NCI-H2196 (cell line): Measurements from ENCODE around the gene KBTBD7.
"Not testable (repeated sequence)": the region's sequence is repeated elsewhere in the genome, so short reads cannot be mapped to it uniquely, and the experiment has no call there.

Source experiments
- DNase-seq: peaks from one replicate; lab custom pipeline; 2025; ENCODE audit not compliant: unreplicated experiment; lab: John Stamatoyannopoulos, UW

KBTBD7 gene

GRCh38 chr13:41199526-41199925 lies 5.2 kb upstream of the KBTBD7 start:
- DNase-seq: no peak

GRCh38 chr13:41199079-41199478 lies 4.7 kb upstream of the KBTBD7 start:
- DNase-seq: no peak

DNA sequence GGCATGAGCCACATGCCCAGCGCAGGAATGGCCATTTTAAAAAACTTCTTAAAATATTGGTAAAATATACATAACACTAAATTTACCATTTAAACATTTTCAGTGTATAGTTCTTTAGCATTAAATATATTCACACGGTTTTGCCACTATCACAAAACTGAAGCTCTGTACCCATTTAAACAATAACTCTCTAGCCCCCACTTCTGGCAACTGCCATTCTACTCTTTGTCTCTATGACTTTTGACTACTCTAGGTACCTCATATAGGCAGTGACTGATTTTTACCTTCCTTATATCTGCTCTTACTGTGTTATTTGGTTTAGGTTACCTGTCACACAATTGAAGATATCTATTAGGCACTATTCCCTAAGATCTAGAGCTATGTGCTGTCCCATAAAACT lies 2.3 kb upstream of the KBTBD7 start:
- no peak for DNase-seq

DNA sequence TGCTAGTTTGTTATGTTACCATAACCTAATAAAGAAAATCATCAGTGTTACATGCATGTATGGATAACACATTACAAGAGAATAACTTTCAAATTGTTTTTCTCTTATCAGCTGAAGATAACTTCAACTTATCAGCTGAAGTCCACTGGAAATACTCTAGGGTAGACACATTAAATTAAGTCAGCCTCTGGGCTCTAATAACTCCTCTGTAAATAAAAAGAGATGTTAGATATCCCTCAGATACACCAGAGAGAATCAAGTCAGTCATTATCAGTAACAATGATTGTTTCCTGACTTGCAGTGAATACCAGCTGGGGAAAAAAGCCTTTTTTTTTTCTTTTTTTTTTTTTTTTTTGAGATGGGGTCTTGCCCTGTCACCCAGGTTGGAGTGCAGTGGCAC lies 1.6 kb upstream of the KBTBD7 start:
- DNase-seq: no peak

GRCh38 chr13:41193469-41193868 lies 900 bp downstream of the KBTBD7 start:
- no peak for DNase-seq

DNA sequence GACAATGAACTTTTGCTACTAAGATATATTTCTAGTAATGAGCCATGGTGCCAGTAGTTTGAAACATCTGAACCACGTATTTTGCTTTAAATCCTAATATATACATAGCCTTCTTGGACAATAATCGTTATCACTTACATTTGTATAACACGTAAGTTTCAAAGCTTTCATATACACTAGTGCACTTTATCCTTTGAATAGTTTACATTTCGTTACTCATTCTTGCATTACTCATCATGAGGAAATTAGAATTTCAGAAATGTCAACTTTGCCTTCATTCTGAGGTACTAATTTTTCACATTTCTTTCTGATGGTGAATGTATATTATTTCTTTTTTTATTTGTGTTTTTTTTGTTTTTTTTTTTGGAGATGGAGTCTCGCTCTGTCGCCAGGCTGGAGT lies 5.8 kb downstream of the KBTBD7 start:
- DNase-seq: no peak

- no peak for DNase-seq
Observed at GRCh38 chr13:41186481-41186880, 7.9 kb downstream of the KBTBD7 start.

DNA sequence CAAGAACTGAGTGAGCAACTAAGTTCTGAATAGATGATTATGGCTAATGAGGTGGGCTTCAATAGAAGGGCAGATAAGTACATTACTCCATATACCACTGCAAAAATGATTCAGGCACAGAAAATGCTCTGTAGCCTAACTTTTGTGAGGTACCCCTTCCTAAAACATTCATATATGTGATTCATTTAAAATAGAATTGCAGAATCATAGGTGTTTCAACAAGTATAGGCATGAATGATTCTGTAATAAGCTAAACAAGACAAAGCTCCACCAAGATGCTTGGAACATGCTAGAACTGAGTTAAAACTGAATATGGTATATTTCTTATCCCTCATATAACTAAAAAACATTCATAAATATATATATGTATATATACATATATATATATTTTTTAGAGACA lies 12.1 kb downstream of the KBTBD7 start:
- DNase-seq: no peak

GRCh38 chr13:41179593-41180250 lies 14.6 kb downstream of the KBTBD7 start:
- DNase-seq: no peak

GRCh38 chr13:41178040-41178439 lies 16.3 kb downstream of the KBTBD7 start:
- DNase-seq: no peak

- no peak for DNase-seq
Observed at GRCh38 chr13:41177616-41178015, 16.8 kb downstream of the KBTBD7 start.

DNA sequence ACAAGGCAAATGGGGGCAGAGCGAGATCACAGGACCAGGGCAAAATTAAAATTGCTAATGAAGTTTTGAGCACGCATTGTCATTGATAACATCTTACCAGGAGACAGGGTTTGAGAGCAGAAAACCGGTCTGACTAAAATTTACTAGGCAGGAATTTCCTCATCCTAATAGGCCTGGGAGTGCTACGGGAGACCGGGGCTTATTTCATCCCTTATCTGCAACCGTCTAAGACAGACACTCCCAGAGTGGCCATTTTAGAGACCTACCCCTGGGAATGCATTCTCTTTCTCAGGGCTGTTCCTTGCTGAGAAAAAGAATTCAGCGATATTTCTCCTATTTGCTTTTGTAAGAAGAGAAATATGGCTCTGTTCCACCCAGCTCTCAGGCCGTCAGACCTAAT lies 18.8 kb downstream of the KBTBD7 start:
- DNase-seq: not testable (repeated sequence)

DNA sequence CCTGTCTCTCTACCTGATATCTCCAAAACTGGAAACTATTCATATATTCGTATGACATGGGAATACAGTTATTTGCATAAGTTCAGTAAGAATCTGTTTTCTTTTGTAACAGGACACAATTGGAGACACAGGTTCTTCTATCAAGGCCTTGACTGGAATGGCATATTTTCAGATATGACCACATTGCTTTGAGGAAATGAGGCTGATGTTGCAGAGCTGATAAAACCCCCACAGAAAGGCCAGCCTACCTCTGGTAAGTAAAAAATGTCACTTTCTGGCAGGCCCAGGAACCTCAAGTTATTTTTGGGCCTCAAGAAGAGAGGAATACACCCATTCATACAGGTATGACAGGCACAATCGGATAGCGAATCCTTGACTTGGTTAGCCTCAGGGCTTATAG lies 32.2 kb downstream of the KBTBD7 start:
- no peak for DNase-seq

- DNase-seq: no peak
Observed at GRCh38 chr13:41159174-41159573, 35.2 kb downstream of the KBTBD7 start.

DNA sequence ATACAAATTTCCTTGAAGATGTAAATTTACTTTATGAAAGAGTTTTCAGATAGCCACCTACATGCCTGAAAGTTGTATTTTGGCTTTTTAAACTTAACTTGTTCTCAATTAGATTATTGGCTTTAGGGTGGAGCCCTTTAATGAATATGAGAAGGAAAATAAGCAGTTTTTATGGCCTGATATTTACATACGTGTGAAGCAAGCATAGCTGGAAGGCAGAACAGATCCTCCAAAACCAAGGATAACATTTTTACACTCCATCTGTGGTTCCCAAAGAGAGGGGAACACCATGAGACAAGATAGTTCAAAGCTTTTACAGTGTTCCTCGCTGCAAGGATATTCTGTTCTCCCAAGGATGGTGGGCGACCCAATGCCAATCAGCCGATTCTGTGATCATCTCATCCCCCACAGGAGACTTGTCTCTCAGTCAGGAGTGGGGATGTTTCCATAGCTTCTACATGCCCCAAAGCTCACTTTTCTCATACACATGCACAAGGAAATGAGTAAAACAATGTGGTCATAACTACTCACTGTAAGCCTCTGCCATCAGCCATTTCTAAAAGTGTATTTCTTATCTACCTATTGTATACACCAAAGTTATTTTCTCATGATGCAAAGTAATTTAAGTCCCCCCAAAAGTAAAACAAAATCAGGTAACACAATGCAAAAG lies 37.2 kb downstream of the KBTBD7 start:
- no peak for DNase-seq

- no peak for DNase-seq
Observed at GRCh38 chr13:41156620-41157019, 37.7 kb downstream of the KBTBD7 start.

GRCh38 chr13:41154042-41154441 lies 40.3 kb downstream of the KBTBD7 start:
- DNase-seq: no peak

DNA sequence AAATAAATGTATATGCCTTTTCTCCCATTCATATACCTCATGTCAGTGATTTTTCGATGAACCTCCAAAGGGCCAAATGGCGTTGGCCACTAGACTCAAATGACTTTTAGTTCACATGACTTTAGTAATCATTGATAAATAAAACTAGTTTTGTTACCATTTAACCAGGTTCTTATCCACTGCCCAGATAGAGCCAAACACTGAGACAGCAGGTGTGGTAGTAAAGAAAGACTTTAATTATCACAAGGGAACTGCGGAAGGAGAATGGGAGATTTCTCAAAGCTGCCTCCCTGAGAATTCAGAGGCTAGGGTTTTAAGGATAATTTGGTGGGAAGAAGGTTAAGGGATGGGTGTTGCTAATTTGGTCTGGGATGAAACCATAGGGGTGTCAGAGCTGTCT lies 42.4 kb downstream of the KBTBD7 start:
- DNase-seq: no peak

GRCh38 chr13:41150058-41150457 lies 44.3 kb downstream of the KBTBD7 start:
- no peak for DNase-seq

- no peak for DNase-seq
Observed at GRCh38 chr13:41148419-41149283, 45.7 kb downstream of the KBTBD7 start.

DNA sequence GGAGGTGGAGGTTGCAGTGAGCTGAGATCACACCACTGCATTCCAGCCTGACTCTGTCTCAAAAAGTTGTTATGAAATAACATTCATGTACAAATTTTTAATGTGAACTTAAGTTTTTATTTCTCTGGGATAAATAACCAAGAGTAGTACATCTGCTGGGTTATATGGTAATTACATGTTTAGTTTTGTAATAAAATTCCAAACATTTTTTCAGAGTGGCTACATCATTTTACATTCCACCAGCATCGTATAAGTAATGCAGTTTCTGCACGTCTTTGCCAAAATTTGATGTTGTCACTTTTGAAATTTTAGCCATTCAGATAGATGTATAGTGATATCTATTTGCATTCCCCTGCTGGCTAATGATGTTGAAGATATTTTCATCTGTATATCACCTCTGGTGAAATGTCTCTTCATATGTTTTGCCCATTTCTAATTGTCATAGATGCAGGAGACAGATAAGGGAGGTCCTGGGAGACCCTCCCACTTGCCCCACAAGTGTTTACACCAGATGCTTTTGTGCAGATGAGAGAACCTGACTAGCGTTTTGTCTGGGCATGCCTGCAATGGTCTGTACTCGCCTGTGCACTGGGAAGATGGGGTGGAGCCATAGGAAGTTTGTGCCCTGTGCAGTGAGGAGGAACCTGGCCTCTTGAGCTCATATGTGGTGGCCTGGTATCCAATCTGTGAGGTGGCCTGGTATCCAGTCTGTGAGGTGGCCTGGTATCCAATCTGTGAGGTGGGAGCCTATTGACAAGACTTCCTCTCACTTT lies 49.0 kb downstream of the KBTBD7 start:
- no peak for DNase-seq
